Activated CD8-positive, alpha-beta memory T cell treated with anti-CD3 and anti-CD28 coated beads, Interleukin-2, amount 50 U/mL, for 24 hours (primary cell): ENCODE results near the gene GCNT2.
"Not testable (repeated sequence)": the region's sequence is repeated elsewhere in the genome, so short reads cannot be mapped to it uniquely, and the experiment has no call there.

Experiments used
- DNase-seq: peaks from one replicate; pipeline ENCODE4 v3.0.0-alpha.2; 2020; ENCODE audit errors: extremely low read depth

GCNT2 gene

DNA sequence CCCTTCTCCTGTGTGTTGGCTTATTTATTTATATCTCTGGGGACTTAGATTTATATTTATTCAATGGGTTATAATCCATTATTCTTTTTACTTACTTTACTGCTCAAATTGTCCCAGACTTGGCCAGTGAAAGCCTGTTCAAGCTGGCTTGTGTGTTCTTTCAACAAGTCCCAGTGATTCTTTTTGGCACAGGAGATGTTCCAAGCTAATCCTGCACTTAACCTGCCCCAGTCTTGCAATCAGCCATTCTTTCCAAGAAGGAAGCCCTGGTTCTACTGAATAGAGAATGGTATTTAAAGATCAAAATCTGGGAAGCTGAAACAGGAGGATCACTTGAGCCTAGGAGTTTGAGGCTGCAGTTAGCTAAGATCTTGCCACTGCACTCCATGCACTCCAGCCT is 26.7 kb downstream of the GCNT2 start:
- DNase-seq = no peak

DNA sequence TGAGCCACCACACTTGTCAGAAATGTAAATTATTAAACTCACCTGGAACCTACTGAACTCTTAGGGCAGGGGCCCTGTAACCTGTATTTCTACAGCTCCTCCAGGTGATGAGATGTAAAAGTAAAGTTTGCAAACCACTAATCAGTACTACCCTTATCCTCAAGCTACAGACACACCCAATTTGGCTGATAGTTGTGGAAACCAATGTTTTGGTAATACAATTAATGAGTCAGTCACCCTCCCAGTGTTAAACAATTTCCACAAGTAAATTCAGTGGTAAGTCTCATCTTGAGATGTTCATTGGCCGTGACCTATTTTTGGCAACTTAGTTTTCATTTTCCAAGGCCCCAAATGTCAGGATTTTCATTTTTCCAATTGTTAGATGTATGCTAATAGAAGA is 29.6 kb downstream of the GCNT2 start:
- DNase-seq = no peak

DNA sequence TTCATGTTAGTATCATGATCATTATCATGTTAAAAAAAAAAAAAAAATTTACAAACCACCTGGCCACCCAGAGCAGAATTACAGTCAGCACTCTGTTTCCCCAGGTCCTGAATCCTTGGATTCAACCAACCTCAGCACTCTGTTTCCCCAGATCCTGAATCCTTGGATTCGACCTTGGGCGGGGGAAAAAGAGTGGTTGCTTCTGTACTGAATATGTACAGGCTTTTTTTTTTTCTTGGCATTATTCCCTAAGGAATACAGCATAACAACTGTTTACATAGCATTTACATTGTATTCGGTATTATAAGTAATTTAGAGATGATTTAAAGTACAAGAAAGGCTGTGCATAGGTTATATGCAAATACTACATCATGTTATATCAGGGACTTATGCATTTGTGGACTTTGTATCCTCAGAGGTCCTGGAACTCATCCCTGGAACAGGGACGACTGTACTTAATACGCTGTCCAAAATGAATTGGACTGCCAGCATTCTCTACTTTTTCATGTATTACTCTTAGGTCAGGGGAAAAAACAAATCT is 31.2 kb downstream of the GCNT2 start:
- DNase-seq = no peak

DNA sequence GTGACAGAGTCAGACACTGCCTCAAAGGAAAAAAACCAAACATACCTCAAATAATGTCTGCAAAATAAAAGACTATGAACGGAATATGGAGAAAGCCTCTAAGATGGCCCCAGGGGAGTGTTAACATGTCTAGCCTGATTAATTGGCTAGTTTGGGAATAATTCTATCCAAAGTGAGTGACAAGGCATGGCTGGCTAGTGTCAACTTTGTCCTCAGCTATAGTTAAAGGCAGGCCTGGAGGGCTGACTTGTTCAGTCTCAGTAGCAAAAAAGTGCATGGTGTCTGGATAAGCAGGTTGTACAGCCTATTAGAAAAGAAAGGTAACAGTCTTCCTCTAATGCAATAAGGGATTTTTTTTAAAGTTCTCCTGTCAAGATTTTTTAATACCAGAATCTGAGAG is 32.7 kb downstream of the GCNT2 start:
- DNase-seq = no peak

DNA sequence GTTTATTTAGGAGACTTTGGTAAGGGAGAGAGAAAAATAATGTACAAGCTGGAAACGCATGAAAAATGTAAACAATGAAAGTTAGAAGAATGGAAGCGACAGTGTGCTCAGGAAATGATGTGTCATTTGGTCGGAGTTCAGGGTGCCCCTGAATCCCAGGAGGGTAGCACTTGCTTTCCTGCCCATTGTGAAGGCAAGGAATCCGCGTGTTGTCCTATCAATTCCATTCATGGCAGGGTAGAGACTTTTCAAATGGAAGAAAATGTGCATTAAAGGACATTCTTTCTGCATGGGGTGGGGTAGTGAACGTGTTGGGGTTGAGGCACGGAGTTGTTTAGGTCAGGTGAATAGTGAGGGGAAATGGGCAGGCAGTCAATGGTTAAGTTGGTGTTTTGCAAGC is 33.7 kb downstream of the GCNT2 start:
- DNase-seq = no peak

DNA sequence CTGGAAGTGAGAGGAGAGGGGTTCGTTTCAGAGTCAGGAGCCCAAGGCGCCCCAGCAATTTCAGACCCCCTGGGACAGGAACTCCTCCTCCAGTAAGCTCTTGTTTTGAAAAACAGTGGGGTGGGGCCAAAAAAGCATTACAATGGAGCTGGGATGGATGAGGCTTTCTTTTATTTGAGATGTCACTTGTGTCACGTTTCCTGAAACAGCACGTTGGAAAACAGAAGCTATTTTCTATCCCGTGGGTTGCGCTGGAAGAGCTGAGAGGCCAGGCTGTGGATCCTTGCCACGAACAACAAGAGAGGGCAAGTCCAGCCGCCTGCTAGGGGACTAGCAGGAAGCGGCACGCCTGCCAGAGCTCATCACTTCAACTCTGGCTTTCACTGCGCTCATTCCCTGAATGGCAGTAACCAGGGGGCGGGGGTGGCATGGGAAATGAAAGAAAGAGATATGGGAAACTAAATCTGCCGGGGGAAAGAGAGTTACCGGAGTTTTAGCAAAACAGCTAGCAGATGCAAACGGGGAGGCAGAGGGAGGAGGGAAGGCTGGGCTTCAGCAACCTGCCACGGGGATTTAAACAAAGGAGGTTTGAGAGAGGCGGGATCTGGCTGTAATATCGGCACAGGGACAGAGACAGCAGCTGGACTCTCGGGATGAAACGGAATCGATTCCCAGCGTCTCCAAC is 34.6 kb downstream of the GCNT2 start:
- no peak for DNase-seq

DNA sequence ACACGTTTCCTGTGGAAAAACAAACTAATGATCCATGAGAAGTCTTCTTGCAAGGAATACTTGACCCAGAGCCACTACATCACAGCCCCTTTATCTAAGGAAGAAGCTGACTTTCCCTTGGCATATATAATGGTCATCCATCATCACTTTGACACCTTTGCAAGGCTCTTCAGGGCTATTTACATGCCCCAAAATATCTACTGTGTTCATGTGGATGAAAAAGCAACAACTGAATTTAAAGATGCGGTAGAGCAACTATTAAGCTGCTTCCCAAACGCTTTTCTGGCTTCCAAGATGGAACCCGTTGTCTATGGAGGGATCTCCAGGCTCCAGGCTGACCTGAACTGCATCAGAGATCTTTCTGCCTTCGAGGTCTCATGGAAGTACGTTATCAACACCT is 35.4 kb downstream of the GCNT2 start:
- no peak for DNase-seq

DNA sequence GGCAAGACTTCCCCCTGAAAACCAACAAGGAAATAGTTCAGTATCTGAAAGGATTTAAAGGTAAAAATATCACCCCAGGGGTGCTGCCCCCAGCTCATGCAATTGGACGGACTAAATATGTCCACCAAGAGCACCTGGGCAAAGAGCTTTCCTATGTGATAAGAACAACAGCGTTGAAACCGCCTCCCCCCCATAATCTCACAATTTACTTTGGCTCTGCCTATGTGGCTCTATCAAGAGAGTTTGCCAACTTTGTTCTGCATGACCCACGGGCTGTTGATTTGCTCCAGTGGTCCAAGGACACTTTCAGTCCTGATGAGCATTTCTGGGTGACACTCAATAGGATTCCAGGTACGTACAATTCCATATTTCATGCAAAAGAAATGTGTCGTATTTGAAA is 35.8 kb downstream of the GCNT2 start:
- no peak for DNase-seq

DNA sequence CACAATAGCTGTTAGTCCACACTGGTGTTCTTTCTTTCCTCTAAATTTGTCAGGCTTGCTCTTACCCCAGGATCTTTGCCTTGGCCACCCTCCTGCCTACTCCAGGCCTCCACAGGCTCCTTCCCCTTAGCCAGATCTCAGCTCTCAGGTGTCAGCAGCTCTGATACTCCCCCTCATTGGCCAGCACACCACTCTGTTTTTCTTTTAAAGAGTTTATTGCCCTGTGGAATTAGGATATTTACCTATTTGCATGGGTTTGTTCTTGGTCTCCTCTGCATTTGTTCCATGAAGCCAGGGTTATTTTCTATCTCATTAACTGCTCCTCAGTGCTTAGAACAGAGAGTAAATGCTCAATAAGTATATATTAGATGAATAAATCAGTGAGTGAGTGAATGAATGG is 36.8 kb downstream of the GCNT2 start:
- DNase-seq = no peak

DNA sequence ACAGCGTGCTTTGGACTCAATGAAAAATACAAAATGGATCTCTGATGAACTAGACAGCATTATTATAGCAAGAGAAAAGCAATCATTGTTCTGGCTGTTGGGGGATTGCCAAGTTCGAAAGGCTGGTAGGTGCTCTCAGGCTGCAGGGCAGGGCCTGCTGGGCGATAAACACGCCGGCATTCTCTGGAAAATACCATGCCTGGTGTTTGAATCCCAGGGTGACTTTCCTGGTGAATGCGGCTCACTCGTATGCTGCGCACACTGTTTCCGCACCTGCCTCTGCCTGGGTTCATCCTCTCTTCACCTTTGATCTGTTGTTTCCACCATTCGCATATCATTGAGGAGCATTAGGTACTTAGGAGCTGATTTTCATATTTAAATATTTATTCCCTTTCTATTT is 37.4 kb downstream of the GCNT2 start:
- no peak for DNase-seq

DNA sequence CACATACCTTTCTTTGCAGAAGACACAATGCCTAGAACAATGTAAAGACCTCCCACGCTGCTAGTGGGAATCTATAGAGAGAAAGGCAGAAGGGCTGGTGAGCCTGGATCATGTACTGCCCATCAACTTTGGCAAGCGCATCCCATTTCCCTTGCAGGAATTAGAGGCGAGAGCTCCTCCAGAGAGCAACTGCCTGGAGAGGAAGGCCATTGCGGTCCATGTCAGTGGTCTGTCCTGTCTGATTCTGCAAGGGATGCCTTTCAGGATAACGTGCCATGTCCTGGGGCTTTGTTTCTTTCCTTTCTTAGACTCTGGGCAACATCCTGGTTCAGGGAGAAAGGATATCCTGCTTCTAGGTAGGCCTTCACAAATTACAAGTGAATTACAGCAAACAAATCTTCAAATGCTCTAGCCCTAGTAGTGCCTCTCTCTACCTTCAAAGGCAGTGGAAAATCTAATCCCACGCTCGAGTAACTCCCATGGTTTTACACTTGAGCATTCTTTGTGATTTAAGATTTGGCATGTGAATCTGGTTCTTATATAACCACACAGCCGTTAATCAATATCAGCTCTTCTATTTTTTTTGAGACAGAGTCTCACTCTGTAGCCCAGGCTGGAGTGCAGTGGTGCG is 38.5 kb downstream of the GCNT2 start:
- DNase-seq = no peak

DNA sequence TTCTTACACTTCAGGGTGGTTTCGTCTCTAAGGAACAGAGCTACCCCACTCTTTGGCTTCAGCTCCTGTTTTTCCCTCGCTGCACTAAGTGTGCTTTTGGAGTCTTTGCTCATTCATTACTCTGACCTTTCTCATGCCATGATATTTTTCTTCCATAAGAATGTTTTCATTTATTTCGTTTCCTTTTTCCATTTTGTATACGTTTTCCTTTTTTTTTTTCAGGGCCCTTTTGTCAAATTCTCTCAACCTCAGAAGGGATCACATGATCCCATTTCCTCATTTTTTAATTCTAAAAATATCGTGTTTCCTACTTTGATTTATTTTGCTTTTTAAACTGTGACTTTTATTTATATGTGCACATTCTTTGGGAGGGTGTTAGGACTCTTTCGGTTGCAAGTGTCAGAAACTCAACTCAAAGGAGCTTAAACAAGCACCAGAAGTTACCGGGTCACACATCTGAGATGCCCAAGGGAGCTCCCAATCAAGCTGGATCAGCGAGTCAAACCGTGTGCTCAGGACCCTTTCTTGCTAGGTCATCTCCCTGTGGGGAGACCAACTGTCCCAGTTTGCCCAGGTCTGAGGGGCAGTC is 40.6 kb downstream of the GCNT2 start:
- no peak for DNase-seq

DNA sequence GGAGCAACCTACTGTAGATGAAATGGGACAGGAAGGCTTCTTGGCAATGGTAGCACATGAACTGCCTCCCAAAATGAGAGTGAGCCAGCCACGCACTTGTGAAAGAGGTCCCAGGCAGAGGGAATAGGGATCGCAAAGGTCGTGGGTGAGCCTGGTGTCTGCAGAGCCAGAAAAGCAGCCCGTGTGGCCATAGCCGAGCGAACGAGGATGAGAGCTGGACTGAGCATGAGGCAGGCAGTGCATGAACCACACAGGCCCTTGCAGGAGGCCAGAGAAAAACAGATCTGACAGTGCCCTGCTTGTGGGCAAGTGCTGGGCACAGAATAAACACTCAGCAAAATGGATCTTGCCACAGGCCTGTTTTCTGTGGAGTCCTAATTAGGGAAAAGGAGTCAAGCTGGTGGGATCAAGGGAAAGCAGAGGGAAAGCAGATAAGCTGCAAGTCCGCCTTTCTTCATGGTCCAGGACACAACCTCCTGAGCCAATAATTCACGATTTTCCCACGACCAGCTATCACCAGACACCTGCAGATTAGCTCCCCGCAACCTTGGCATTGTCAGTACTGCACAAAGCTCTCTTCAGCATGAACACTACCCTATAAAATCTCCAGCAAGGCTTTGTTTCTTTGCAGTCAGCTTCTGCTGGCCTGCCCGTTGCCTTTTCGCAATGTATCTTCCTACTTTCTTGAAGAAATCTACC is 44.0 kb downstream of the GCNT2 start:
- no peak for DNase-seq

DNA sequence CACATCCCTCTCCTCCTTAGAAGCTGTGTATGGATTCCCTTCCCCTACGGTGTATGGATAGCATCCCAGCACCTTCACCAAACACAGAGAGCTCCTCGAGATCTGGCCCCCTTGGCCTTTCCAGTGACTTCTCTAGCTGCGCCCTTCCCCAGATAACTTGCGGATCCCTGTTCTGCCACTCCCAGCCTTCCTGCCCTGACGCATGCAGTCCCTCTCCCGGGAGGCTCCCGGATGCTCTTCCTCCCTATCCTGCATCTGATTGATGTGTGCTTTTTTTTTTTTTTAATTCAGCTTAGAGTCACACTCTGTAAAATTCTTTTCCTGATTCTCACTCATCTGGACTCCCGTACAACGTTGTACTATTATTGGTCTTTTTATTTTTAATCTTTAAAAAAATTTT is 44.8 kb downstream of the GCNT2 start:
- DNase-seq = no peak

DNA sequence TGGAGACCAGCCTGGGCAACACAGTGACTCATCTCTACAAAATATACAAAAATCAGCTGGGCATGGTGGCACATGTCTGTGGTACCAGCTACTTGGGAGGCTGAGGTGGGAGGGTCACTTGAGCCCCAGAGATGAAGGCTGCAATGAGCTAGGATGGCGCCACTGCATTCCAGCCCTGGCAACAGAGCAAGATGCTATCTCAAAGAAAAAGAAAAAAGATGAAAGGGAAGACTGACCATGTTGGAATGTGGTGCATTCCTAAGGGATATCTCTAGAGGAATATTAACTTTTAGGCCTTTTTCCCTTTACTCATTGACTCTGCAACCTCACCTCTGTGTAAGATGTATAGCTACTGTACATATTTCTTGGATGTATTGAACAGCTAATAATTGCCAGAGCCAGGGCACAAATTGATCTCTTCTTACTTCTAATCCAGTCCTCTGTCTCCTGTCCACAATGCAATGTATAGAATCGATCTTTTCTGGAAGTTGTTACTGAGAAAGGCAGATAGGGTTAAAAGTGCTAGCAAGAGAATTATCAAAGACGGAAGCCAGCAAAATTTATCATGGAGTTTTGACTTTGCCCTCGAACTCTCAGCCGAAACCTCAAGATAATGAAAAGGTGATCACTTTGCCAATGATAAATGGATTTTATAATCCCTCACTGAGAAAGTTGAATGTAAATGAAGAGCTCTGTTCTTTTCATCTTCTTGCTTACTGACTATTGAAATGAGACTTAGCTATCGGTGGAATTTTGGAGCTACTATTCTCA is 46.3 kb downstream of the GCNT2 start:
- DNase-seq = no peak

DNA sequence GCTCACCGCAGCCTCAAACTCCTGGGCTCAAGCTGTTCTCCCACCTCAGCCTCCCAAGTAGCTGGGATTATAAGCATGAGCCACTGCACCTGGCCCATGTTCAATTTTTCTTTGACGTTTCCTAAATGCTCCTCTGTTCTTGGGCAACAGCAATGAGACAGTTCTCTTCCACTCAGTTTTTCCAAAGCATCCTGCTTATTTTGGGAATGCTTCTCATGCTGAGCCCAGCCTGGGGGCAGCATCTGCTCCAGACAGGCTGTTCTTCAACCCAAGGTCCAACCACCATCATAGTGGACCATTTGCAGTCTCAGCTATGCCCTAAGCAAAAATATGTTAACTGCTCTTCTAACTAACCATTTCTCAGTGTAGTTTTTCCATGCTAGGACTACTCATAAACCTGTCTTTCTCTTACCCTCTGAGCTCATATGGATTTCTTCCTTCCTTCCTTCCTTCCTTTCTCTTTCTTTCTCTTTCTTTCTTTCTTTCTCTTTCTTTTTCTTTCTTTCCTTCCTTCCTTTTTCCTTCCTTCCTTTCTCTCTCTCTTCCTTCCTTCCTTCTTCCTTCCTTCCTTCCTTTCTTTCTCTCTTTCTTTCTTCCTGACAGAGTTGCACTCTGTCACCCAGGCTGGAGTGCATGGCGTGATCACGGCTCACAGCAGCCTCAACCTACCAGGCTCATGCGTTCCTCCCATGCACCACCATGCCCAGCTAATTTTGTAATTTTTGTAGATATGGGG is 48.4 kb downstream of the GCNT2 start:
- no peak for DNase-seq

DNA sequence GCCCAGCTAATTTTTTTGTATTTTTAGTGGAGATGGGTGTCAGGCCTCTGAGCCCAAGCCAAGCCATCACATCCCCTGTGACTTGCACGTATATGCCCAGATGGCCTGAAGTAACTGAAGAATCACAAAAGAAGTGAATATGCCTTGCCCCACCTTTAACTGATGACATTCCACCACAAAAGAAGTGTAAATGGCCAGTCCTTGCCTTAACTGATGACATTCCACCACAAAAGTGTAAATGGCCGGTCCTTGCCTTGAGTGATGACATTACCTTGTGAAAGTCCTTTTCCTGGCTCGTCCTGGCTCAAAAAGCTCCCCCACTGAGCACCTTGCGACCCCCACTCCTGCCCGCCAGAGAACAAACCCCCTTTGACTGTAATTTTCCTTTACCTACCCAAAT is 54.4 kb downstream of the GCNT2 start:
- not testable (repeated sequence) for DNase-seq

DNA sequence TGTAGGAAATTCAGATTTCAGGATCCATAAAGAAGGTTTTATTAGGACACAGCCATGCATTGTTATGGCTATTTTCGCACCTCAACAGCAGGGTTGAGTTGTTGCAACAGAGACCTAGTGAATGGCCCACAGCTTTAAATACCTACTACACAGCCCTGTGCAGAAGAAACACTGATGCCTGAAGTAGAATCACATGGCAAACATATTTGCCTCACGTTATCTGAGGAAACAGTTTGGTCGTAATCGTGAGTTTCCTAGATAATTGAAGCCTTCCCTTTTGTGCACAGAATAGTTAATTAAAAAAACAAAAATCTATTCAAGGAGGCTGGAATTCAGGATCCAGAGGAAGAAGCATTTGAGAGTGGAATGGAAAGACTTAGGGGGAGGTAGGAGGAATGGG is 55.1 kb downstream of the GCNT2 start:
- no peak for DNase-seq

DNA sequence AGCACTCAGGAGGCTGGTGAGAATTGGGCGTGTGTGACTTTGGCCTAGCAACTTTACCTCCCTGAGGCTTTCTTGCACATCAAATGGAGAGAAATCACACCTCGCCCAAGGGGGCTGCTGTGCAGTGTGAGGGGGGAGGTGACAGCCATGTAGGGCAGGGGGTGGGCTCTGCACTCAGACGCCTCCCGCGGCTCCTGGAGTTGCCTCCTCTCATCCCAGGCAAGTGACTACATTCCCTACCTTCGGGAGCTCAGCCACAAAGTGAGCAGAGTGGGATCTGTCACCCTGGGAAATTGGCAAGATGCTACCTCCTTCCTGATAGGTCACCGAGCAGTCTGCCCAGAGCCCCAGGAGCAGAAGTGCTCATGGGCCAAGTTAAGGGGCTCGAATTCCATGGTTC is 56.0 kb downstream of the GCNT2 start:
- DNase-seq = no peak

DNA sequence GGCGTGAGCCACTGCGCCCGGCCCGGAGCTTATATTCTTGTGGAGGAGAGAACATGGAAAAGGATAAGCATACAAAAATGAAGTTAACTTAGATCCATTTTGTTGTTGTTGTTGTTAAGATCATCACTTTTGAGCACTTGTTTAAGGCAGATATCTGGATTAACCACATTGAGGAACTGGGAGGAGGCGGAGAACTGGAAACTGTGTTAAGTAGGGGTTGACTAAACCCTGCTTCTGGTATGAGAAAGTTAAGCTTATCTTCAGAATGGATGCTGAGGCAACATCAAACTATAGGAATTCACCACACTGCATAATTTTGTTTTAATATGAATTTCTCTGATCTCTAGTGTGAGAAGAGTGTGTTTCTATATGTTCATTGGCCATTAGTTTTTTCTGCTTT is 57.6 kb downstream of the GCNT2 start:
- no peak for DNase-seq

DNA sequence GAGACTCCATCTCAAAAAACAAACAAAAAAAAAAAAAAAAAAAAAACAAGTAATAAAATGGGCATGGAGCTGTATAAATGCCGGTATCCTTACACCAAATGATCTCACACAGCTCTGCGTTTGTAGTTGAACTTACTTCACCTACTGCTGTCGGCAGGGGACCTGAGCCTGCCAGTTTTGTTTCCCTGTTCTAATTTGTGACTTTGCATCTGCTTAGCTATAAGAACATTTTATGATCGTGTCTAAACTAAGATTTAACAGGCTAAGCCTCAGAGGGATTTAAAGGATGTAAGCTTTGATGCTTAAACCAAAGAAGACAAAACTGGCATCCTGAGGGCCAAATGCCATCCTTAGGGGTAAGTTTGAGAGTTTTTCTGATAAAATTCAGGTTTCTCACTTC is 58.7 kb downstream of the GCNT2 start:
- no peak for DNase-seq
